Upper lobe of right lung (tissue), 1 donor: Measurements from ENCODE around the gene DOCK1. TPM values are rescaled to one million over a fixed set of nuclear protein-coding genes. Genes with fewer than 3 reads are reported as not detected.

Source experiments
- ATAC-seq: fragments of 200-7000 bp; cut with Tn5 transposase; one replicate; pipeline ENCODE4 v1.9.1; 2020; ENCODE audit warnings: mild to moderate bottlenecking, moderate library complexity
- DNase-seq: peaks from one replicate; pipeline ENCODE4 v3.0.0-alpha.2; 2020
- H3K27ac ChIP-seq: fragments of 200-600 bp; one replicate; pipeline ENCODE4 v1.8.0; 2022
- H3K27me3 ChIP-seq: fragments of 200-600 bp; one replicate; pipeline ENCODE4 v1.8.0; 2022; ENCODE audit warnings: mild to moderate bottlenecking
- H3K36me3 ChIP-seq: fragments of 200-600 bp; one replicate; pipeline ENCODE4 v1.8.0; 2022
- H3K4me1 ChIP-seq: fragments of 200-600 bp; one replicate; pipeline ENCODE4 v1.8.0; 2022
- H3K4me3 ChIP-seq: fragments of 200-600 bp; one replicate; pipeline ENCODE4 v1.8.0; 2022; ENCODE audit warnings: mild to moderate bottlenecking
- H3K9me3 ChIP-seq: fragments of 200-600 bp; one replicate; pipeline ENCODE4 v1.8.0; 2022
- CTCF ChIP-seq: fragments of 200-600 bp; IDR thresholded peaks from one replicate; pipeline ENCODE4 v1.8.0; 2022; ENCODE audit warnings: antibody characterized with exemption
- intact Hi-C: fragments of 100-400 bp; cut with DNase I; formaldehyde crosslinking; loops from one replicate; pipeline ENCODE4 v1.11.0; 2022
- total RNA-seq: library from RNA; stranded (reverse); fragmentation: NEBNext Ultra II Directional; extraction: Animal tissue kit (Norgen Biotek cat#: 25700); gene quantifications from one replicate; pipeline ENCODE4 v1.2.1, GENCODE V29; 2021
- donor health status: DM: no; HTN: yes; CAD: no; lungs with severe emphysema.

DOCK1 gene
- total RNA-seq, 1 donor from 2014 or later = 46.4 TPM

DNA sequence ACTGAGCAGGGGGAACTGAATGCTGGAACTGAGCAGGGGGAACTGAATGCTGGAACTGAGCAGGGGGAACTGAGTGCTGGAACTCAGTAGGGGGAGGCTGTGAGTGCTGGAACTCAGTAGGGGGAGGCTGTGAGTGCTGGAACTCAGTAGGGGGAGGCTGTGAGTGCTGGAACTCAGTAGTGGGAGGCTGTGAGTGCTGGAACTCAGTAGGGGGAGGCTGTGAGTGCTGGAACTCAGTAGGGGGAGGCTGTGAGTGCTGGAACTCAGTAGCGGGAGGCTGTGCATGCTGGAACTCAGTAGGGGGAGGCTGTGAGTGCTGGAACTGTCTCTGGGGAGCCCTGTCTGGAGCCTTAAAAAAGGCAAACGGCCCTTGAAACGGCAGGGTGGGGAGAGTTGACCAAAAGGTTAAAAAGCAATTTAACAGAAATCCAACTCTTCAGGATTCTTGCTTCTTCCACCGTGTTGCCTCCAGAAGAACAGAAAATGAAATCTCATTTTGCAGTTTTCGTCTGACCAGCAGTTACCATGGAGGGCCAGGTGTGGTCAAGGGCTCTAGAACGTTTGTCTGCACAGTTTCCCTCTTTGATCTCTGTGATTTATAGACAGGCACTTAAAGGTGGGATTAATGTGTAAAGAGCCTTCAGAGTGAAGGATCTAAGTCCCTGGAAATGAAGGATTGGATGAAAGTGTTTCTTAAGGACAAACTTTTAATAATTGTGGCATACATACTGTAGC, 19.1 kb downstream of the DOCK1 start:
- H3K36me3 ChIP-seq = no peaks in the 10 kb centered on the region
- no peak overlapping the region for H3K27ac ChIP-seq
- no peak for DNase-seq
- H3K9me3 ChIP-seq = no peaks in the 10 kb centered on the region
- ATAC-seq = no peak
- no peaks in the 10 kb centered on the region for H3K27me3 ChIP-seq
- no peak for TF ChIP-seq CTCF
- H3K4me3 ChIP-seq = no peak overlapping the region
- intact Hi-C loops = no loop called here
- no peaks in the 10 kb centered on the region for H3K4me1 ChIP-seq

DNA sequence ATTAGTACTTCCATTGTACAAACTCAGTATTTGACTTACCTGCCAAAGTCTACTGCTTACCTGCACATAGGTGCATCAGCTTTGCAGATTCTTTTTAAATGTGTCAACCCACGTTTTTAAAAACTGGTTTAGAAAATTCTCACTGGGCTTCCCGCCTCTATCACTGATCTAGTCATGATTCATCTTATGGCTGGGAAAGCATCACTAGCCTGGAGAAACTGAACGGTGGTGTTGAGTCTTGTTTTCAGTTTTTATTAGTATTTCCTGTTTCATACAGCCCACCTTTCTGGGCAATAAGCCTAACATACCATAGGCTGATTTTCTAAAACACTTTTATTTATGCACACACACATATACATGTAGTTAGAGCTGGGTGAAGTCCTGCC, 19.7 kb downstream of the DOCK1 start:
- H3K27me3 ChIP-seq = no peaks in the 10 kb centered on the region
- no peaks in the 10 kb centered on the region for H3K4me1 ChIP-seq
- no peak for DNase-seq
- no peak overlapping the region for H3K4me3 ChIP-seq
- no peak for ATAC-seq
- TF ChIP-seq CTCF = no peak
- intact Hi-C loops = no loop called here
- no peaks in the 10 kb centered on the region for H3K9me3 ChIP-seq
- no peak overlapping the region for H3K27ac ChIP-seq
- H3K36me3 ChIP-seq = no peaks in the 10 kb centered on the region

- no peak for TF ChIP-seq CTCF
- ATAC-seq = no peak
- Histone ChIP-seq H3K9me3 (no peaks in the 10 kb centered on the region), H3K36me3 (no peaks in the 10 kb centered on the region), H3K27ac (no peak overlapping the region), H3K4me1 (no peaks in the 10 kb centered on the region), H3K27me3 (no peaks in the 10 kb centered on the region), H3K4me3 (no peak overlapping the region)
- intact Hi-C loops = no loop called here
- DNase-seq = no peak
Measured at GRCh38 chr10:126926568-126926967, 21.3 kb downstream of the DOCK1 start.

DNA sequence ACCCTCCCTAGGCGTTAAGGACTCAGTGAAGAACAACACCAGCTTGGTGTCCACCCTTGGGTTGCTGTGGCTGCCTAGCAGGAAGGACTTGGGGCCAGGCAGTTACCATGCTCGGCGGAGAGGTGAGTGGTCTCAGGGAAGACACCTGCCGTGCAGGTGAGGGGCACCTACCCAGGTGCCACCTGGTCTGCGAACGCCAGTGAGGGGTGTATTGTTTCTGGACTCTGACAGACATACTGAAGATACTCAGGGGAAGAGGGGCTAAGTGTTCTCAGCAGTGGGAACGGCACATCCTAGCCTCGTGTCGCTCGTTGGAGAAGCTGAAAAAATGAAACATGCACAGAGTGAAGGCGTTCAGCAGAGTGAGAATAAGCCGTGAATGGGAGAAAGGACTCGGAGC, 22.6 kb downstream of the DOCK1 start:
- Histone ChIP-seq H3K27me3 (no peaks in the 10 kb centered on the region), H3K36me3 (no peaks in the 10 kb centered on the region), H3K27ac (no peak overlapping the region), H3K9me3 (no peaks in the 10 kb centered on the region), H3K4me1 (no peaks in the 10 kb centered on the region), H3K4me3 (no peak overlapping the region)
- intact Hi-C loops = no loop called here
- no peak for DNase-seq
- TF ChIP-seq CTCF = no peak
- no peak for ATAC-seq

DNA sequence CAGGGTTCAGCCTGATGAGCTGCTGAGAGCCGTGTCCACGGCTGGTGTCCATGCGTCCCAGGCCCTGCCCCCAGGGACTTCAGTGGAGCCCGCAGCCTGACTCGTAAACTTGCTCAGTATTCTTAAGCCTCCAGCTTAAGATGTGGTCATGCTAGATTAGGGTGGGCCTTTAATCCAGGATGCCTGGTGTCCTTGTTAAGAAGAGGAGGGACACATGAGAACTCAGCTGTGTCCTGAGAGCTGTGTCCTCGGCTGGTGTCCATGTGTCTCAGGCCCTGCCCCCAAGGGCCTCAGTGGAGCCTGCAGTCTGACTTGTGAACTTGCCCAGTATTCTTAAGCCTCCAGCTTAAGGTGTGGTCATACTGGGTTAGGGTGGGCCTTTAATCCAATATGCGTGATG, 23.0 kb downstream of the DOCK1 start:
- no peak overlapping the region for H3K4me3 ChIP-seq
- intact Hi-C loops = no loop called here
- no peaks in the 10 kb centered on the region for H3K27me3 ChIP-seq
- no peaks in the 10 kb centered on the region for H3K9me3 ChIP-seq
- no peak for TF ChIP-seq CTCF
- H3K27ac ChIP-seq = no peak overlapping the region
- no peaks in the 10 kb centered on the region for H3K4me1 ChIP-seq
- DNase-seq (no peak), ATAC-seq (no peak)
- no peaks in the 10 kb centered on the region for H3K36me3 ChIP-seq

DNA sequence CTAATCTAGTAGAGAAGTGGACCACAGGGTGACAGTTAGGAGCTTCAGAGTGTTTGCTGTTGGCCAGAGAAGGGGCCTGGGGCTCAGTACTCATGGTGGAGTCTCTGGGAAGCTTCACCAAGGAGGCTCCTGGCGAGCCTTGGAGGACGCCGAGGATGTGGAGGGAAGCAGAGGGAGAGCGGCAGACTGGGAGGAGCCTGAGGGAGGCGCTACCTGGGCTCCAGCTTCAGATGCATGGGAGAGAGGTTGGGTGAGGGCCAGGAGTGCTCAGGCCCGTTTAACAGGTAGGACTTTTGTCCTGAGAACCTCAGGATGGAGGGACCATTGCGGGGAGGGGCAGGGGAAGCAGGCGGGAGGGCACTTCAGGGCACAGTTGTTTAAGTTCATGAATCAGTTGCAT, 24.2 kb downstream of the DOCK1 start:
- TF ChIP-seq CTCF = no peak

More for the DNA sequence above, 24.2 kb downstream of the DOCK1 start:
- H3K4me1 ChIP-seq = no peaks in the 10 kb centered on the region
- ATAC-seq (no peak), DNase-seq (no peak)
- intact Hi-C loops = no loop called here
- no peak overlapping the region for H3K27ac ChIP-seq
- no peaks in the 10 kb centered on the region for H3K9me3 ChIP-seq
- no peak overlapping the region for H3K4me3 ChIP-seq
- no peaks in the 10 kb centered on the region for H3K36me3 ChIP-seq
- H3K27me3 ChIP-seq = no peaks in the 10 kb centered on the region
